ENCODE measurements around the gene ADAMTS19. TPM values are rescaled to one million over a fixed set of nuclear protein-coding genes. Genes with fewer than 3 reads are reported as not detected.

The ADAMTS19 gene
- total RNA-seq, 4 donors from 2014 or later = 0.67 to 3.3 (median 1.3) TPM

GRCh38 chr5:129768735-129769134 is 308.6 kb downstream of the ADAMTS19 start:
- no peaks in the 10 kb centered on the region for H3K27me3 ChIP-seq
- DNase-seq = no peak
- no peaks in the 10 kb centered on the region for H3K36me3 ChIP-seq

GRCh38 chr5:129770024-129770820 is 310.1 kb downstream of the ADAMTS19 start:
- Histone ChIP-seq H3K4me1 (no peaks in the 10 kb centered on the region), H3K36me3 (no peaks in the 10 kb centered on the region)

More at GRCh38 chr5:129768735-129769134, 308.6 kb downstream of the ADAMTS19 start:
- no peaks in the 10 kb centered on the region for H3K9me3 ChIP-seq
- no peak overlapping the region for H3K27ac ChIP-seq
- no peak overlapping the region for H3K4me3 ChIP-seq
- H3K4me1 ChIP-seq = no peaks in the 10 kb centered on the region
- TF ChIP-seq CTCF (IDR thresholded peaks at IDR 0.05) (no peak), POLR2A (IDR thresholded peaks at IDR 0.05) (no peak)

GRCh38 chr5:129771058-129771838 is 311.1 kb downstream of the ADAMTS19 start:
- Histone ChIP-seq H3K27ac (no peak overlapping the region), H3K9me3 (no peaks in the 10 kb centered on the region), H3K27me3 (no peaks in the 10 kb centered on the region), H3K4me3 (no peak overlapping the region), H3K36me3 (no peaks in the 10 kb centered on the region), H3K4me1 (no peaks in the 10 kb centered on the region)
- DNase-seq = peak in 2 of 3 donors; percentile 16 to 69
- TF ChIP-seq CTCF (IDR thresholded peaks at IDR 0.05) = peak; percentile 18 to 77 (median 60)
- no peak for TF ChIP-seq POLR2A (IDR thresholded peaks at IDR 0.05)

More at GRCh38 chr5:129770024-129770820, 310.1 kb downstream of the ADAMTS19 start:
- no peak overlapping the region for H3K4me3 ChIP-seq
- no peak for TF ChIP-seq CTCF (IDR thresholded peaks at IDR 0.05)
- no peak for TF ChIP-seq POLR2A (IDR thresholded peaks at IDR 0.05)
- no peaks in the 10 kb centered on the region for H3K27me3 ChIP-seq
- no peaks in the 10 kb centered on the region for H3K9me3 ChIP-seq
- H3K27ac ChIP-seq = no peak overlapping the region
- no peak for DNase-seq

GRCh38 chr5:129773376-129773775 is 313.3 kb downstream of the ADAMTS19 start:
- Histone ChIP-seq H3K27me3 (no peaks in the 10 kb centered on the region), H3K4me1 (no peaks in the 10 kb centered on the region), H3K27ac (no peak overlapping the region), H3K4me3 (no peak overlapping the region), H3K9me3 (no peaks in the 10 kb centered on the region), H3K36me3 (no peaks in the 10 kb centered on the region)
- TF ChIP-seq POLR2A (IDR thresholded peaks at IDR 0.05) = no peak
- no peak for TF ChIP-seq CTCF (IDR thresholded peaks at IDR 0.05)
- DNase-seq = no peak

GRCh38 chr5:129781594-129781993 is 321.5 kb downstream of the ADAMTS19 start:
- Histone ChIP-seq H3K27me3 (no peaks in the 10 kb centered on the region), H3K36me3 (no peaks in the 10 kb centered on the region), H3K4me1 (no peaks in the 10 kb centered on the region), H3K4me3 (no peak overlapping the region), H3K9me3 (no peaks in the 10 kb centered on the region), H3K27ac (no peak overlapping the region)
- TF ChIP-seq CTCF (IDR thresholded peaks at IDR 0.05) (no peak), POLR2A (IDR thresholded peaks at IDR 0.05) (no peak)
- no peak for DNase-seq

All from Peyer's patch (tissue), 4 donors.